Measurements from ENCODE around the gene COL21A1.

COL21A1 gene

GRCh38 chr6:56230976-56231566, 16.3 kb downstream of the COL21A1 start:
- no peak for TF ChIP-seq CTCF (conservative IDR thresholded peaks at IDR 0.05)
- H3K27ac ChIP-seq = no peak overlapping the region

GRCh38 chr6:56227071-56227879, 20.1 kb downstream of the COL21A1 start:
- TF ChIP-seq ZFX (IDR thresholded peaks at IDR 0.05) = no peak
- no peak for TF ChIP-seq CTCF (conservative IDR thresholded peaks at IDR 0.05)
- no peak overlapping the region for H3K27ac ChIP-seq

- no peak for TF ChIP-seq CTCF (conservative IDR thresholded peaks at IDR 0.05)
- TF ChIP-seq ZFX (IDR thresholded peaks at IDR 0.05) = no peak
- H3K27ac ChIP-seq = no peak overlapping the region
These were observed 23.4 kb downstream of the COL21A1 start for GRCh38 chr6:56223995-56224394.

DNA sequence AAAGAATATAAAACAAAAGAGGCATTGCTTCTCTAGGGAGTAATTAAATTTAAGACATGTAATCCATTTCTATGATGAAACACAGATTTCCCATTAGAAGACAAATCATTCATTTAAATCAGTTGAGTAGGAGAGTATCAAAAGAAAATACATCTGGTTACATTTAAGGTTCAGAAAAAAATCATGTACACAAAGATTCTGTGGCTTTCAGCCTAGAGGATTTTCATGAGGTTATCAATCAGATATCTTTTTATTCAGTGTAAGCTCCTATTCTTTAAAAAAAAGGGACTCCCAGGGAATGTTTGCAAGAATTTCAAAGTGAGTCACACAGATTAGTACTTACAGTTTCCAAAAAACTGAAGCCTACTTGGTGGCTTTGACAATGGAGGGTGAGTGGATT, 24.9 kb downstream of the COL21A1 start:
- TF ChIP-seq CTCF (conservative IDR thresholded peaks at IDR 0.05) (no peak), ZFX (IDR thresholded peaks at IDR 0.05) (no peak)
- H3K27ac ChIP-seq = no peak overlapping the region

DNA sequence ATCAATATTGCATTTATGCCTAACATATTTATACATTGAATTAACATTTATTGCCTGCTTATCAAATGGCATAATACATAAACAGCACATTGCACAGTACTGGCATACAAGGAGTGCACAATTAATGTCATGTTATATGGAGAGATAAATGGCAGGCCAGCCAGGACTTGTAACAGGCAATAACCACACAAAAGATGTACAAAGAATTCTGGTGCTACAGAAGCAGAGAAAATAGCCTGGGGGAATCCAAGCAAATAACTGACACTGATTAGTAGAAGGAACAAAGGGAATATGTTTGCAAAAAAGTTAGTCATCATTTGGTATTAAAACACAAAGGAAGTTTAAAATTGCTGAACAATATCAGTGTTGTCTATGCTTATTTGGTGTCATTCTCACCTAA, 27.3 kb downstream of the COL21A1 start:
- TF ChIP-seq CTCF (conservative IDR thresholded peaks at IDR 0.05) (no peak), ZFX (IDR thresholded peaks at IDR 0.05) (no peak)

GRCh38 chr6:56214703-56215101, 32.7 kb downstream of the COL21A1 start:
- no peak overlapping the region for H3K27ac ChIP-seq
- no peak for TF ChIP-seq CTCF (conservative IDR thresholded peaks at IDR 0.05)
- TF ChIP-seq ZFX (IDR thresholded peaks at IDR 0.05) = no peak

More for the DNA sequence above, 27.3 kb downstream of the COL21A1 start:
- no peak overlapping the region for H3K27ac ChIP-seq

DNA sequence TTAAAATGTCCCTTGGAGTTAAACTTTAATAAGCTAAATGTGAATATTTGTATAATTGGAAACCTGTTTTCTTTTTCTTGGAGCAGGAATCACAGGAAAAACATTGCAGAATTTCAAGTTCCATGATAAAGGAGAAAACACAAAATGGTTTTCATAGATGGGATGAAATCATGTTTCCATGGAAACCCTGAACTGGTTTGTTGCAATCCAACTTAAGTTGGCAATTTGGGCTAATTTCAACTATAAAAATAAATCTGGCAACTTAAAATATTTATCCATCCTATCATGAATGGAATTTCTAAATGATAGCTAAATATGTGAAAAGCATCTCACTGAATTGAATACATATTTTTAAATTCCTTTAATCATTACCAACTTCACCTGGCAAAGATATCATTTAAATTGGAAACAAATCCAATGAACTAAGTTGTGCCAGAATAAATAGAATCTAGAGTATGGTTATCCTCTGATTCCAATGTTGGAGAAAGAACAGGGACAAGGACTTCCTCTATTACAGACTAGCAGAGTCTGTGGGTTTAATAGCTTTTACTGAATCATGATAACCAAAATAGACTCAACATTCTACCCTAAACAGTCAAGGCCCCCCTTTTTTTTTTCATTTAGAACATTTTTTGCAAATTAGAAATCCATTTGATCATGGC, 33.2 kb downstream of the COL21A1 start:
- no peak for TF ChIP-seq ZFX (IDR thresholded peaks at IDR 0.05)
- H3K27ac ChIP-seq = no peak overlapping the region

Measured in C4-2B (cell line).